ENCODE measurements around the gene TSHR.

DNA sequence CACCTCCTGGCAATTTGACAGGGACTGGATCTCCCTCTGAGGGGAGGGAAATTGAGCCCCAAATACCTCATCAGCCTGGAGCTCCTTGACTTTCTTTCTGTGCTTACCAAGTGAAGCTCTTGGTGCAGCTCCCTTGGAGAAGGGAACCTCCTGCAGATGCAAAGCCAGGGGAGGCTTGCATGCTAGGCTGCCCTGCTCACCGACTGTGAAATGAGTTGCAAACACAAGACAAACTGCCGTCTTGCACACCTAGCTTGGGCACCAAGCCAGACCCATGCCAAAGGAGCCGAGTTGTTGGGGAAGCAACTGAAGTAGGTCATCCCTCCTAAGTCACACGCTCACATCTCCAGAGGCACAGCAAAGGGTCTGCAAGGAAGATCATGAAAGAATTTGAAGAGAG, 170.1 kb downstream of the TSHR start:
- TF ChIP-seq, protein P1, sequence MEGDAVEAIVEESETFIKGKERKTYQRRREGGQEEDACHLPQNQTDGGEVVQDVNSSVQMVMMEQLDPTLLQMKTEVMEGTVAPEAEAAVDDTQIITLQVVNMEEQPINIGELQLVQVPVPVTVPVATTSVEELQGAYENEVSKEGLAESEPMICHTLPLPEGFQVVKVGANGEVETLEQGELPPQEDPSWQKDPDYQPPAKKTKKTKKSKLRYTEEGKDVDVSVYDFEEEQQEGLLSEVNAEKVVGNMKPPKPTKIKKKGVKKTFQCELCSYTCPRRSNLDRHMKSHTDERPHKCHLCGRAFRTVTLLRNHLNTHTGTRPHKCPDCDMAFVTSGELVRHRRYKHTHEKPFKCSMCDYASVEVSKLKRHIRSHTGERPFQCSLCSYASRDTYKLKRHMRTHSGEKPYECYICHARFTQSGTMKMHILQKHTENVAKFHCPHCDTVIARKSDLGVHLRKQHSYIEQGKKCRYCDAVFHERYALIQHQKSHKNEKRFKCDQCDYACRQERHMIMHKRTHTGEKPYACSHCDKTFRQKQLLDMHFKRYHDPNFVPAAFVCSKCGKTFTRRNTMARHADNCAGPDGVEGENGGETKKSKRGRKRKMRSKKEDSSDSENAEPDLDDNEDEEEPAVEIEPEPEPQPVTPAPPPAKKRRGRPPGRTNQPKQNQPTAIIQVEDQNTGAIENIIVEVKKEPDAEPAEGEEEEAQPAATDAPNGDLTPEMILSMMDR (IDR thresholded peaks at IDR 0.05) = no peak
- TF ChIP-seq ZNF219 (CRISPR knock-in tag; IDR thresholded peaks at IDR 0.05; ENCODE audit: borderline replicate concordance) (no peak), IRF2 (CRISPR knock-in tag; IDR thresholded peaks at IDR 0.05; ENCODE audit: borderline replicate concordance, low read depth) (no peak), ZNF121 (CRISPR knock-in tag; IDR thresholded peaks at IDR 0.05) (no peak), SP1 (CRISPR knock-in tag; conservative IDR thresholded peaks at IDR 0.05) (no peak), JUN (CRISPR knock-in tag; IDR thresholded peaks at IDR 0.05) (no peak), GABPB1 (CRISPR knock-in tag; IDR thresholded peaks at IDR 0.05) (no peak)
- TF ChIP-seq, protein P2, sequence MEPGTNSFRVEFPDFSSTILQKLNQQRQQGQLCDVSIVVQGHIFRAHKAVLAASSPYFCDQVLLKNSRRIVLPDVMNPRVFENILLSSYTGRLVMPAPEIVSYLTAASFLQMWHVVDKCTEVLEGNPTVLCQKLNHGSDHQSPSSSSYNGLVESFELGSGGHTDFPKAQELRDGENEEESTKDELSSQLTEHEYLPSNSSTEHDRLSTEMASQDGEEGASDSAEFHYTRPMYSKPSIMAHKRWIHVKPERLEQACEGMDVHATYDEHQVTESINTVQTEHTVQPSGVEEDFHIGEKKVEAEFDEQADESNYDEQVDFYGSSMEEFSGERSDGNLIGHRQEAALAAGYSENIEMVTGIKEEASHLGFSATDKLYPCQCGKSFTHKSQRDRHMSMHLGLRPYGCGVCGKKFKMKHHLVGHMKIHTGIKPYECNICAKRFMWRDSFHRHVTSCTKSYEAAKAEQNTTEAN (CRISPR knock-in tag; IDR thresholded peaks at IDR 0.05) = no peak
- TF ChIP-seq, protein P3, sequence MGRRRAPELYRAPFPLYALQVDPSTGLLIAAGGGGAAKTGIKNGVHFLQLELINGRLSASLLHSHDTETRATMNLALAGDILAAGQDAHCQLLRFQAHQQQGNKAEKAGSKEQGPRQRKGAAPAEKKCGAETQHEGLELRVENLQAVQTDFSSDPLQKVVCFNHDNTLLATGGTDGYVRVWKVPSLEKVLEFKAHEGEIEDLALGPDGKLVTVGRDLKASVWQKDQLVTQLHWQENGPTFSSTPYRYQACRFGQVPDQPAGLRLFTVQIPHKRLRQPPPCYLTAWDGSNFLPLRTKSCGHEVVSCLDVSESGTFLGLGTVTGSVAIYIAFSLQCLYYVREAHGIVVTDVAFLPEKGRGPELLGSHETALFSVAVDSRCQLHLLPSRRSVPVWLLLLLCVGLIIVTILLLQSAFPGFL (CRISPR knock-in tag; IDR thresholded peaks at IDR 0.05; ENCODE audit: borderline replicate concordance) = no peak
- TF ChIP-seq, protein P4, sequence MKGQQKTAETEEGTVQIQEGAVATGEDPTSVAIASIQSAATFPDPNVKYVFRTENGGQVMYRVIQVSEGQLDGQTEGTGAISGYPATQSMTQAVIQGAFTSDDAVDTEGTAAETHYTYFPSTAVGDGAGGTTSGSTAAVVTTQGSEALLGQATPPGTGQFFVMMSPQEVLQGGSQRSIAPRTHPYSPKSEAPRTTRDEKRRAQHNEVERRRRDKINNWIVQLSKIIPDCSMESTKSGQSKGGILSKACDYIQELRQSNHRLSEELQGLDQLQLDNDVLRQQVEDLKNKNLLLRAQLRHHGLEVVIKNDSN (CRISPR knock-in tag; IDR thresholded peaks at IDR 0.05) = no peak
